ENCODE data around the gene TTK. TPM values are rescaled to one million over a fixed set of nuclear protein-coding genes. Genes with fewer than 3 reads are reported as not detected.

Gene TTK
- total and polyA plus RNA-seq, 7 donors, result 0.10 to 0.22 (median 0.14) TPM; not detected in 3

DNA sequence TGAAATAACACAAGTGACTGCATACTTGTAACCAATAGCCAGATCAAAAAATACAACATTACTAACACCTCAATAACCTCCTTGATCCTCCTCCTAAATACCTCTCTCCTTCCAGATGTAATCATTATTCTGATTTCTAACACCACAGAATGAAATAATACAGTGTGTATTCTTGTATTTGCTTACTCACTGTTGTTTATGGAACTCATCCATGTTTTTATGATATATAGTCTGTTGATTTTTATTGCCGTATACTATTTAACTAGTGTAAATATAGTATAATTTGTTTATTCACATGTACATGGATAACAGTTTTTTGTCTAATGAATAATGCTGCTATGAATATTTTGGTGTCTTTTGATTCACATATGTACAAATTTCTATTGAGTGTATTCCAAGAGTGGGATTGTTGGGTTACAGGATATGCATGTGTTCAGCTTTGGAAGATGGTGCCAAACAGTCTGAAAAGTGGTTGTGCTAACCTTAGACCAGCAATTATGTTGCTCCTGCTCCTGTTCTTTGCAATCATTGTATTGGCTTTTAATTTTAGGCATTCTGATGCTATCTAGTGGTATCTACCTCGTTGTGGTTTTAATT is 11.5 kb downstream of the TTK start:
- TF ChIP-seq, protein P1, sequence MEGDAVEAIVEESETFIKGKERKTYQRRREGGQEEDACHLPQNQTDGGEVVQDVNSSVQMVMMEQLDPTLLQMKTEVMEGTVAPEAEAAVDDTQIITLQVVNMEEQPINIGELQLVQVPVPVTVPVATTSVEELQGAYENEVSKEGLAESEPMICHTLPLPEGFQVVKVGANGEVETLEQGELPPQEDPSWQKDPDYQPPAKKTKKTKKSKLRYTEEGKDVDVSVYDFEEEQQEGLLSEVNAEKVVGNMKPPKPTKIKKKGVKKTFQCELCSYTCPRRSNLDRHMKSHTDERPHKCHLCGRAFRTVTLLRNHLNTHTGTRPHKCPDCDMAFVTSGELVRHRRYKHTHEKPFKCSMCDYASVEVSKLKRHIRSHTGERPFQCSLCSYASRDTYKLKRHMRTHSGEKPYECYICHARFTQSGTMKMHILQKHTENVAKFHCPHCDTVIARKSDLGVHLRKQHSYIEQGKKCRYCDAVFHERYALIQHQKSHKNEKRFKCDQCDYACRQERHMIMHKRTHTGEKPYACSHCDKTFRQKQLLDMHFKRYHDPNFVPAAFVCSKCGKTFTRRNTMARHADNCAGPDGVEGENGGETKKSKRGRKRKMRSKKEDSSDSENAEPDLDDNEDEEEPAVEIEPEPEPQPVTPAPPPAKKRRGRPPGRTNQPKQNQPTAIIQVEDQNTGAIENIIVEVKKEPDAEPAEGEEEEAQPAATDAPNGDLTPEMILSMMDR (IDR thresholded peaks at IDR 0.05), result no peak
- intact Hi-C loops (cut with DNase I), result no loop called here
- 76 to 83% (median 82%) methylated on average over 2 of the region's 2 CpGs for WGBS, 3 donors

DNA sequence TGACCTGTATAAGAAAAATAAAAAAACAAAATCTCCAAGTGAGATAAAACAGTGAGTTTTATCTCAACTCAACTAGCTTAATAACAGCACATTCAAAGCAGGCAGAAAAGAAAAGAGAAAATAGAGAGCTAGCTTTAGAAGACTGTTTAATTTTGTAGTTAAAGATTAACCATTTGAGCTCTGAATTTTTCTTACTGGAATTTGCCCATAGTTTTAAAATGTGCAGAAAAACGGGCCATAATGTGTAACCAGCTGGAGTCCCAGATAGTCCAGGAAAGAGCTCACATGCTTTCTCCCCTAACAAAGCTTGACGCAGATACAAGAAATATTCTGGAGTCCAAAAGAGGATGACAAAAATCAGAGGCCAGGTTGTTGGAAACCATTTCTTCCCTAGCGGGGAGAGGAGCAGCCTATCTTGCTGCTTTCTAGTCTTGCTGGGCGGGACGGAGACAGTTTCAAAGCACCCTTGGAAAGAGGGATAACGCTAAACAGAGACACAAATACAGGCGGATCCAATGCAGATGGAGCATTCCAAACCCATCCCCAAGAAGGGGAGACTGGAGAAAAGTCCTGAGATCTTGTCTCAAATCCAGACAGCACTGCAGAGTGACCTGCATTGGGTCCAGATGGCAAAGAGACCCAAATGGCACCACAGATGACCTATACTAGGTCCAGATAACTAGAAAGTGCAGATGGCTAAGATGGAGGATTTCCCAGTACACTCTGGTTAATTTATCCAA is 16.1 kb downstream of the TTK start:
- ATAC-seq, result no peak
- TF ChIP-seq, protein P1 (IDR thresholded peaks at IDR 0.05), result no peak
- no peaks in the 10 kb centered on the region for H3K36me3 ChIP-seq (ENCODE audit: insufficient read depth in 1 of 2, low read depth in 1 of 2)
- H3K27me3 ChIP-seq (ENCODE audit: insufficient read depth in 3 of 3, low read length in 2 of 3), result no peaks in the 10 kb centered on the region
- H3K4me3 ChIP-seq, result no peak overlapping the region
- H3K4me1 ChIP-seq, result no peaks in the 10 kb centered on the region
- intact Hi-C loops (cut with DNase I), result no loop called here
- no peak for DNase-seq
- H3K27ac ChIP-seq, result no peak overlapping the region
- no peaks in the 10 kb centered on the region for H3K9me3 ChIP-seq
- WGBS, 3 donors, result 93 to 95% (median 94%) methylated on average over 7 of the region's 7 CpGs

More for the DNA sequence above, 11.5 kb downstream of the TTK start:
- no peaks in the 10 kb centered on the region for H3K36me3 ChIP-seq (ENCODE audit: insufficient read depth in 1 of 2, low read depth in 1 of 2)
- ATAC-seq (no peak), DNase-seq (no peak)
- H3K9me3 ChIP-seq, result no peaks in the 10 kb centered on the region
- no peak overlapping the region for H3K27ac ChIP-seq
- no peak overlapping the region for H3K4me3 ChIP-seq
- H3K27me3 ChIP-seq (ENCODE audit: insufficient read depth in 3 of 3, low read length in 2 of 3), result no peaks in the 10 kb centered on the region
- no peaks in the 10 kb centered on the region for H3K4me1 ChIP-seq

DNA sequence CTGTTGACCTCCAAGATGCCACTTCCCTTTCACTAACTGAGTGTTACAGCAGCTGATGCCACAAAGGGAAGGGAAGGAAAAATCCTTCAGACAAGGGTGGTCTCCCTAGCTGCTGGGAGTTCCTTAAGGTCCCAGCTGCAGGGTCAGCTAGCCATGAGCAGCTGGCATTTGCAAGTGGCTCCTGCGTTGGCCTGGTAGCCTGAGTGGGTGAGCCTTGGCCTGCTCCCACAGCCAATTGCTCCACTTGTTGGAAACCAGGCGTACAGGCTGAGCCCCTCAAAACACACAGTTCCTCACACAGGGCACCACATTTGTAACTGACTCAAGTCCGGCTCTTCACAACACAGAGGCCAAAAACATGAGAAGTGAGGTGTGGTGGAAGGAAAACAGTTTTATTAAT is 16.7 kb downstream of the TTK start:
- 93 to 97% (median 94%) methylated on average over 3 of the region's 3 CpGs for WGBS, 3 donors
- no peak for ATAC-seq

DNA sequence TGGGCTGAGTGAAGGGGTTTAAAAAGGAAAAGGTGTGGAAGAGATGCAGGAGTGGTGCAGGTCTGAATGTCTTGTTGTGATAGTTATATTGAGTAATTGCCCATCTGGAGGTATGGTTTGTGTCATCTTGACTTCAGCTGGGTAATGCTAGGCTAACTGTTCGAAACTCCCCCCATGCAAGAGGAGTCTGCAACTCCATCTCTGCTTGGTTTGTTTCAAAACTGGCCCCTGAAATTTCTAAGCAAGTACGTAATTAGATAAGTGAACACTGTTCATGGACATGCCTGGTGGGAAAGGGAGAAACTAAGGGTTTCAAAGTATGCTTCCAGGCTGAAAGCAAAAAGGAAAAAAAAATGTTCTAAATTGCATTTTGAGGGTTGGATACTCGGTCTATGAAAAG is 17.1 kb downstream of the TTK start:
- ATAC-seq, result no peak
- Histone ChIP-seq H3K36me3 (ENCODE audit: insufficient read depth in 1 of 2, low read depth in 1 of 2) (no peaks in the 10 kb centered on the region), H3K9me3 (no peaks in the 10 kb centered on the region), H3K27ac (no peak overlapping the region), H3K4me3 (no peak overlapping the region), H3K4me1 (no peaks in the 10 kb centered on the region), H3K27me3 (ENCODE audit: insufficient read depth in 3 of 3, low read length in 2 of 3) (no peaks in the 10 kb centered on the region)
- WGBS, 3 donors, result 94% methylated on average over 3 of the region's 3 CpGs
- intact Hi-C loops (cut with DNase I), result no loop called here
- TF ChIP-seq, protein P1 (IDR thresholded peaks at IDR 0.05), result no peak
- DNase-seq, result no peak

More for the DNA sequence above, 16.7 kb downstream of the TTK start:
- H3K36me3 ChIP-seq (ENCODE audit: insufficient read depth in 1 of 2, low read depth in 1 of 2), result no peaks in the 10 kb centered on the region
- no peak overlapping the region for H3K4me3 ChIP-seq
- H3K9me3 ChIP-seq, result no peaks in the 10 kb centered on the region
- DNase-seq, result no peak
- H3K27ac ChIP-seq, result no peak overlapping the region
- intact Hi-C loops (cut with DNase I), result no loop called here
- H3K27me3 ChIP-seq (ENCODE audit: insufficient read depth in 3 of 3, low read length in 2 of 3), result no peaks in the 10 kb centered on the region
- TF ChIP-seq, protein P1 (IDR thresholded peaks at IDR 0.05), result no peak
- no peaks in the 10 kb centered on the region for H3K4me1 ChIP-seq

All from psoas muscle (tissue), 8 donors.